OCI-M1 (cell line): Measurements from ENCODE around the gene DDX52.
"Not testable (repeated sequence)": the region's sequence is repeated elsewhere in the genome, so short reads cannot be mapped to it uniquely, and the experiment has no call there.

Experiments
- DNase-seq: peaks from one replicate; lab custom pipeline; 2025; lab: John Stamatoyannopoulos, UW

Gene DDX52

GRCh38 chr17:37643118-37643766, at the start of gene DDX52:
DDX52 (minus strand) TSS chr17:37643446; CDS start chr17:37643420, 26 bp downstream.
- peak; percentile 97 for DNase-seq

GRCh38 chr17:37691807-37692206, 48.6 kb upstream of the DDX52 start:
- DNase-seq: no peak

GRCh38 chr17:37689317-37689716, 46.1 kb upstream of the DDX52 start:
- DNase-seq: no peak

GRCh38 chr17:37683454-37683984, 40.3 kb upstream of the DDX52 start:
- no peak for DNase-seq

- no peak for DNase-seq
Measured at GRCh38 chr17:37682007-37682406, 38.8 kb upstream of the DDX52 start.

GRCh38 chr17:37679995-37680394, 36.7 kb upstream of the DDX52 start:
- DNase-seq: not testable (repeated sequence)

GRCh38 chr17:37678036-37678435, 34.8 kb upstream of the DDX52 start:
- no peak for DNase-seq

- no peak for DNase-seq
Measured at GRCh38 chr17:37677021-37677420, 33.8 kb upstream of the DDX52 start.

- DNase-seq: no peak
Measured at GRCh38 chr17:37676115-37676925, 33.1 kb upstream of the DDX52 start.

GRCh38 chr17:37674511-37674910, 31.3 kb upstream of the DDX52 start:
- DNase-seq: no peak

GRCh38 chr17:37673386-37673785, 30.1 kb upstream of the DDX52 start:
- no peak for DNase-seq

GRCh38 chr17:37672548-37673078, 29.4 kb upstream of the DDX52 start:
- no peak for DNase-seq

GRCh38 chr17:37671824-37672547, 28.7 kb upstream of the DDX52 start:
- DNase-seq: no peak

GRCh38 chr17:37671028-37671823, 28.0 kb upstream of the DDX52 start:
- no peak for DNase-seq

- no peak for DNase-seq
Measured at GRCh38 chr17:37667039-37667438, 23.8 kb upstream of the DDX52 start.

- no peak for DNase-seq
Measured at GRCh38 chr17:37664214-37664613, 21.0 kb upstream of the DDX52 start.

- DNase-seq: no peak
Measured at GRCh38 chr17:37662353-37662752, 19.1 kb upstream of the DDX52 start.

GRCh38 chr17:37661400-37662014, 18.3 kb upstream of the DDX52 start:
- DNase-seq: no peak

GRCh38 chr17:37659925-37660324, 16.7 kb upstream of the DDX52 start:
- DNase-seq: no peak

GRCh38 chr17:37657202-37657601, 14.0 kb upstream of the DDX52 start:
- DNase-seq: no peak

GRCh38 chr17:37651849-37652248, 8.6 kb upstream of the DDX52 start:
- DNase-seq: no peak
